Limb (tissue), 2 donors: ENCODE results near the gene PIGB.
"Not testable (repeated sequence)": the region's sequence is repeated elsewhere in the genome, so short reads cannot be mapped to it uniquely, and the experiment has no call there.

Source experiments
- DNase-seq, 2 donors: peaks; one replicate each; pipeline ENCODE4 v3.0.0-alpha.2; 2016; ENCODE audit errors: extremely low spot score in 2 of 2

The PIGB gene

DNA sequence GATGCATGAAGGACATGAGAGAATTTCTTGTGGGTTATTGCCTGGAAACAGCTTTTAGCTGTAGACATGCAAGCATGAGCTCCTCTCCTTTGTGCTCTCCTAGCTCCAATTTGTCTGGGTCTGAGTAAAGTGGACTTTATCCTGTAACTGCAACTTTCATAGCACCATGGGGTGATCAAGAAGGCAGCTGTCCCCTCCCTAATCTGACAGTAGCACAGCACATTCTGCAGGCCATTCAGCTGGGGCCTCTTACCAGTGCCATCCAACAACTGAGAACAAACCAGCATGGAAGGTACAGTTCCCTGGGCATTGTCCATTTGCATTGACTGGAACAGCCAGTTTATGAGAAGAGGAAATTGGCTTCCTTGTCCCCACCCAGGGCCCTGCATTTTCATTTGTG is 21.7 kb upstream of the PIGB start:
- no peak for DNase-seq

DNA sequence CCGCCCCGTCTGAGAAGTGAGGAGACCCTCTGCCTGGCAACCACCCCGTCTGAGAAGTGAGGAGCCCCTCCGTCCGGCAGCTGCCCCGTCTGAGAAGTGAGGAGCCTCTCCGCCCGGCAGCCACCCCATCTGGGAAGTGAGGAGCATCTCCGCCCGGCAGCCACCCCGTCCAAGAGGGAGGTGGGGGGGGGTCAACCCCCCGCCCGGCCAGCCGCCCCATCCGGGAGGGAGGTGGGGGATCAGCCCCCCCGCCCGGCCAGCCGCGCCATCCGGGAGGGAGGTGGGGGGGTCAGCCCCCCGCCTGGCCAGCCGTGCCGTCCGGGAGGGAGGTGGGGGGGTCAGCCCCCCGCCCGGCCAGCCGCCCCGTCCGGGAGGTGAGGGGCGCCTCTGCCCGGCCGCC is 16.2 kb upstream of the PIGB start:
- not testable (repeated sequence) for DNase-seq

DNA sequence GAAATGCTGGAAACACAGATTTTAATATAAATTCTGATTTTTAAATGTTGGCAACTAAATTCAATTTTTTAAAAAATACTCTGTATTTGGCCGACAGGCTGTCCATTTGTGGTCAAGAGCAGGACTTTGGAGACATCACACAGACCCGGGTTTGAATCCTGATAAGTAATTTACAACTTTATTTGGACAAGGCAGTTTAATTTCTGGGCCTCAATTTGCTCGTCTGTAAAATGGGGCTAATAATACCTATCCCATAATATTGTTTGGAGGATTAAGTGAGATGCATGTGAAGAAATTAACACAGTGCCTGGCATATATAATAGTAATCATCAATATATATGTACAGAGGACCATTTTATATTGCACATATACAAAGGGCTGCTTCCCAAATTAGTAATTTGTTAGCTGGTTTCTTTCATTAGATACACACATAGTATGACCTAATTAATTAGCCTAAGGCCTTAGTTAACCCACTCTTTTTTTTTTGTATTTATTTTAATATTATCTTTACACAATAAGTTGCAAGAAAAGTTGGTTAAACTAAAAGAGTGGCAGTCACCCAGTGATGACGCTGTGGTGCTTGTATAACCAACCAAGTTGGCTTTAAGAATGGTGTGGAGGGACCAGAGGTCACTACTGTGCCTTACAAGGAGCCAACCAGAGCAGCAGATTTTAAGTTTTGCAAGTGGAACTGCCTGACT is 665 bp downstream of the PIGB start:
- no peak for DNase-seq

DNA sequence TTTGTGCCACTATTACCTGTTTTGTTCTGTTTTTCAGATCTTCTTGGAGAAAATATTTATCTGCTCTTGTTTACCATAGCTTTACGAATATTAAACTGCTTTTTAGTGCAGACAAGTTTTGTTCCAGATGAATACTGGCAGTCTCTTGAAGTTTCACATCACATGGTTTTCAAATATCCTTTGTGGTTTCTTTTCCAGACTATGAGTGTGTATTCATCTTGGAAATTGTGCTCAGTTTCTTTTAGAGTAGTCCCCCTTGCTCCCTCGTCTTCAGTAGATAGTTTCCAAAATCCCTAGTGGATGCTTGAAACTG is 1.2 kb downstream of the PIGB start:
- DNase-seq, result no peak

DNA sequence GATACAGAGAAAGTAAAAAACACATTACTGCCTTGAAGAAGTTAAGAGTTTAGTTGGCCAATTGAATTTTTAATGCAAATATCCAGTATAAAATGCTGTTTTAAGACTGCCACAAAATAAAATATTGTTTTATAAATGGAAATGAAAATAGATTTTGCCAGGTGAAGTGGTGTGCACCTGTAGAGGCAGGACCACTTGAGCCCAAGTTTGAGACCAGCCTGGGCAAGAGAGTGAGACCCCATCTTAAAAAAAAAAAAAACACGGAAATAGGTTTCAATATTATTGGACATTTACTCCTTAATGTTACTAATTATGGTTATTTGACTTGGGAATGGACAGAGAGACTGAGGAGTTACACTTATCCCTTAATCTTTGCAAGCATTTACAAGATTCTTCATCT is 1.9 kb downstream of the PIGB start:
- no peak for DNase-seq

DNA sequence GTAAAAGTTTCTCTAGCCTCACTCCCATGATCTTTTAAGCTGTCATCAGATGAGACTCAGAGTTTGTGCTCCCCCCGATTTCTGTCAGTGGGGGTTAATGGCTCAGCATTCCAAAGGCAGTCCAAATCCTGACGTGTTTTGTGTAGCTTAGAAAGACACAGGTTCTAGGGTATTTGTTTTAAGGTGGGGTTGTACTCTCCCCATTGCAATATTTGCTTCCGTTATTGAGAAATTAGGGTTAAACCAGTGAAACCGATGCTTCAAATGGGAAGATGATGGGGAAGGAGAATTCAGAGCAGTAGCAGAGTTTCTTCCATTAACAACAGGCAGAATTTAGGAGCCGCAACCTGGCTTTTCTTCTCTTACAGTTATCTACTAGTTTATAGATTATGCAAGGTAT is 3.4 kb downstream of the PIGB start:
- DNase-seq, result no peak

DNA sequence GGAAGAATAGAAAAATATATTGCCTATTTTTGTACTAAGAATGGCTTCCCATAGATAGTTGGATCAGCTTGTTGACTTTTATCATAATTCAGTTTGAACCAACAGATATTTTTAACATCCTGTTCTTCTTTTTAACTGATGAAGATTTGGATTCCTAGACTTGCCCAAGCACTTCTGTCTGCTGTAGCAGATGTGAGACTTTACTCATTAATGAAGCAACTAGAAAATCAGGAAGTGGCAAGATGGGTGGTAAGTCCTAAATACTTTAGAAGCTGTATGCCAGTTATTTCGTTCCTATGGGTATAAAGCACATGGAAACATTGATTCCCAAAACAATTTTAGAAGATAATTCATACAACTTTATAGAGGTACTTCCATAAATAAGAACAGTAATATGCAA is 8.4 kb downstream of the PIGB start:
- DNase-seq, result no peak

DNA sequence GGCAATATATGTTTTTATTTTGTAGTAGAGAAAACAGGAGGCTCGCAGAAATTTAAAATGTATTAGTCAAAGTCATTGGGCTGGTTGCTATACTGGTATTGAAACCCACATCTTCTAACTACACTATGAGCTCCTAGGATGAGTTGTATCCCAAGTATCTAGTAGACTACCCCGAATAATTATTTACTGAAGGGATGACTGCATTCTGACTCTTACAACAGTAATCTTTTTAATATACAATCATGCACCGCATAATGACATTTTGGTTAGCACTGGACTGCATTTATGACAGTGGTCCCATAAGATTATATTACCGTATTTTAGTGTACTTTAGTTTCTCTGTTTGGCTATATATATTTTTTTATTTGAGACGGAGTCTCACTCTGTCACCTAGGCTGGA is 15.3 kb downstream of the PIGB start:
- no peak for DNase-seq

DNA sequence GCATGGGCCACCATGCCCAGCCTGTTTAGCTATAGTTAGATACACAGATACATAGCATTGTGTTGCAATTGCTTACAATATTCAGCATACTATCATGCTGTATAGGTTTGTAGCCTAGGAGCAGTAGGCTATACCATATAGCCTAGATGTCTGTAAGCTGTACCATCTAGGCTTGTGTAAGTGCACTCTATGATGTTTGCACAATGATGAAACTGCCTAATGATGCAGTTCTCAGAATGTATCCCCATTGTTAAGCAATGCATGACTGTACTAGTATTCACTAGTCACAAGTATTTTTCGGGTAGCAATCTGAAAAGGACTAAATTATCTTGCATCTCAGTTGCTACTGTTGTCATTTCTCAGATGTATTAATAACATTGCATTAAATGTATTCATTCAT is 16.0 kb downstream of the PIGB start:
- DNase-seq, result no peak

DNA sequence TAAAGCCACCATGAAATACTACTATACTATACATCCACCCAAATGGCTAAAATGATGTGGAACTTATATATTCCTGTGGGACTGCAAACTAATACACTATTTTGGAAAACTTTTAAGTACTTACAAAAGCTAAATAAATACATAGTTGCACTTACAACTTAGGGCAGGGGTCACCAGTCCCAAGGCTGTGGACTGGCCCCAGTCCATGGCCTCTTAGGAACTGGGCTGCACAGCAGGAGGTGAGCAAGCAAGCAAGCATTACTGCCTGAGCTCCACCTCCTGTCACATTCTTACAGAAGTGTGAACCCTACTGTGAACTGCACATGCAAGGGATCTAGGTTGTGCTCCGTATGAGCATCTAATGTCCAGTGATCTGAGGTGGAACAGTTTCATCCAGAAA is 18.1 kb downstream of the PIGB start:
- DNase-seq, result no peak

DNA sequence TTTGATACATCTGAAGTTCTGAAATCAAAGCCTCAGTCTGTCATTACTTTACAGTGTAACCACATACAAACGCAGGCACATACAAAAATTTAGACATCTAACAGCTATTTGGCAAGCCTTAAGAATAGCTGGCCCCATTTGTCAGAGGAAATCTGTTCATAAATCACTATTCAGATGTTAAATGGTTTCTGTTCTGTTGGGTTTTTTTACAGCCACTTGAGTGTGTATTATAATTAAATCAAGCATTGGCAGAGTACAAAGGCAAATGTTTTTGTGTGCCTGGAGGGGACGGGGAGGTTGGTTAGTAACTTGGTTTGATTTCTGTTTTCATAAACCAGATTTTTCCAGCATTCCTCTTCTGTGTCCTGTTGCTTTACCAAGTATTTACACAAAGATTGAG is 24.1 kb downstream of the PIGB start:
- DNase-seq, result peak in 1 of 2 donors; percentile 31

DNA sequence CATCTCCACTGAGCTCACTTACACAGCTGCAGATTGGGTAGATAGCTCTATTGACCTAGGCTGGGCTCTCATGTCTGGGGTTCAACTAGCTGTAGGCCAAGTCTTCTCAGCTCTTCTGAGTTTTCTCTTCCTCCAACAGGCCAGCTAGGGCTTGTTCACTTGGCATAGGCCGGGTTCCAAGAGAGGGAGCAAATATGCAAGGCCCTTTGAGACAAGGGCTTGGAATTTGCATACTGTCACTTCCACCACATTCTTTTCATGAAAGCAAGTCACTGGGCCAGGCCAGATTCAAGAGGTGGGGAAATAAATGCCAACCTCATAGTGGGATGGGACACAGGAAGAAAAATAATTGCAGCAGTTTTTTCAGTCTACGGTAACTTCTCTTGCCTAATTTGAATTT is 25.2 kb downstream of the PIGB start:
- no peak for DNase-seq

DNA sequence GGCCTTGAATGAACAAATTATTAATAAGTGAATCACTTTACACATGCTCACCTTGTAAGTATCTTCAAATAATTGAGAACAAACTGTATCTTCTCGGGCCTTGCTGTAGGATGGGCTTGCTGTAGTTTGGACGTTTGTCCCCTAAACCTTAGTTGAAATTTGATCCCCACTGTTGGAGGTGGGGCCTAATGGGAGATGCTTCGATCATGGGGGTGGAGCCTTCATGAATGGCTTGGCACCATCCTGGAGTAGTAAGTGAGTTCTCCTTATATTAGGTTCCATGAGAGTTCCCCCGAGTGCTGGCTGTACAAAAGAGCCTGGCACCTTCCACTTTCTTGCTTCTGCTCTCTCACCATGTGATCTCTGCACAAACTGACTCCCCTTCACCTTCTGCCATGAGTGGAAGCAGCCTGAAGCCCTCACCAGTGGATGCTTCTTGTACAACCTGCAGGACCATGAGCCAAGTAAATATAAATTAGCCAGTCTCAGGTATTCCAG is 29.3 kb downstream of the PIGB start:
- DNase-seq, result no peak

DNA sequence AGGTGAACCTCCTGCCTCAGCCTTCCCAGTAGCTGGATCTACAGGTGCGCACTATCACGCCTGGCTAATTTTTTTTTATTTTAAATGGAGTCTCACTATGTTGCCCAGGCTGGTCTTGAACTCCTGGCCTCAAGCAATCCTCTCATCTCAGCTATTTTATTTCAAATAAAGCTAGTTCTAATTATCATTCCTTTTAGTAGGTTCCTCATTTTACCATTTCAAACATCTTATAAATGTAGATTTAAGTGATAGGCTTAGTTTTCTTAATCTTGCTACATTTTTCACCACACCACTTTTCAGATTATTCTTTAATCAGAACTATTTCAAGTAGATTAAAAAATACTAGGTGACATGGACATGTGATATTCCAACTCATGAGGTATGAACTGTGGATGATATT is 30.3 kb downstream of the PIGB start:
- DNase-seq, result no peak

DNA sequence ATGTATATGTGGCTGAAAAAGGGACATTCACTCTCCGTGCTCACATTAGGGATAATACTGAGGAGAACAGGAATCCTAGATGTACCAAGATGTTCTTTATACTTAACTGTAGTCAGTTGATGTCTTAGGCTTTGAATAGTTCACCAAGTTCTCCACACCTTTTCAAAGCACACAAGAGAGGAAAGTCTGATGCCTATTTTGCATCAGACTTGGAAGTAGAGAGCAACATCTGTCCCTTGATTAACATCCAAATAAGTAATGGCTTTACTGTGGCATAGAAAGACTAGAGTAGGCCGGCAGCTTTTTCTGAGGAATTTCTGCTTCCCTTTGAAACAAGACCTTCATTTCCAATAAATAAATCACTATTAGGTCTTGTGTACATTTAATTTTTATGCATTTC is 34.0 kb downstream of the PIGB start:
- DNase-seq, result no peak

DNA sequence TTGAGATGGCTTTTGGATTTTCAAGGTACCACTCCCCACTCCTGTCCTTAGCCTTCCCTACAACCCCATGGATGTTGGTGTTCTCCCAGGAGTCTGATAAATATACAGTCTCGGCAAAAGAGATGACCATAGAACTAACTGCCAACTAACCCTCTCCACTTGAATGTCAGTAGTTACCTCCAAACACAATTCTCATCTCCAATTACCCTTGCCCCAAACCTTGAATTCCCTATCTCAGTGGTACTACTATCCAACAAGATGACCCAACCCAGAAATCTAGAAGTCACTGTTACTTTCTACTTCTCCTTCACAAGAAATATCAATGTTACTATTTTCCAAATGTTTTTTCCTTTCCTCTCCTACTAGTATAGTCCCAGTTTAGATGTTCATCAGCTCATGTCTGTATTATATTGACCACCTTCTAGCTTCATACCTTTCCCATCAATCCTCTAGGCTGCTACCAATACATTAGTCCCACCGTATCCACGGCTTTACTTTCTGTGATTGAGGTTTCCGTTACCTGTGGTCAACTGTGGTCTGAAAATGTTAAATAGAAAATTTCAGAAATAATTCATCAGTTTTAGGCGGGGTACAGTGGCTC is 38.1 kb downstream of the PIGB start:
- no peak for DNase-seq

DNA sequence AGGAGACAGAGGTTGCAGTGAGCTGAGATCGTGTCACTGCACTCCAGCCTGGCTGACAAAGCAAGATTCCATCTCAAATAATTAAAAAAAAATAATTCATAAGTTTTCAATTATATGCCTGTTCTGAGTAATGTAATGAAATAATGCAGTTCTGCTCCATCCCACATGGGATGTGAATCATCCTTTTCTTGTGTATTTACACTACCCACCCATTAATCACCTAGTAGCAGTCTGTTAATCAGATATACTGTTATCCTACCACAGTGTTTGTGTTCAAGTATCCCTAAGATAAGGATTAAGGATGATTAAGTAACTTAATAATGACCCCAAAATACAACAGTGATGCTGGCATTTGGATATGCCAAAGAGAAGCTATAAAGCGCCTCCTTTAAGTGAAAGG is 38.8 kb downstream of the PIGB start:
- no peak for DNase-seq

DNA sequence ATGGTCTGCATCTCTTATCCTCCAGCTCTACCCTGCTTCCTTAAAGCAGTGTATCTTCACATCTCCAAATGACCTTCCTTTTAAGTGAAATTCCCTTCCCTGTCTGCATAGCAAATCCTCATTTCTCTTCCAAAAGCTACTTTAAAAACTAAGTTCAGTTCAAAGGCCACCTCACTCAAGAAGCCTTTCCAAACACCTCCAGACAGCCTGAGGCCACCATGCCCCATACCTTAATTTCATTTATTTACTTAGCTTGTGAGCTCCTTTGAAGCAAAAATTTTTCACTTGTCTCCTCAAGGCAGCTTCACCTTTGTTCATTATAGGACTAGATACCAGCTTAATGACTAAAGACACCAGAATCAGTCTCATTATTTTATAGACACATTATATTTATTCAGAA is 39.4 kb downstream of the PIGB start:
- no peak for DNase-seq

DNA sequence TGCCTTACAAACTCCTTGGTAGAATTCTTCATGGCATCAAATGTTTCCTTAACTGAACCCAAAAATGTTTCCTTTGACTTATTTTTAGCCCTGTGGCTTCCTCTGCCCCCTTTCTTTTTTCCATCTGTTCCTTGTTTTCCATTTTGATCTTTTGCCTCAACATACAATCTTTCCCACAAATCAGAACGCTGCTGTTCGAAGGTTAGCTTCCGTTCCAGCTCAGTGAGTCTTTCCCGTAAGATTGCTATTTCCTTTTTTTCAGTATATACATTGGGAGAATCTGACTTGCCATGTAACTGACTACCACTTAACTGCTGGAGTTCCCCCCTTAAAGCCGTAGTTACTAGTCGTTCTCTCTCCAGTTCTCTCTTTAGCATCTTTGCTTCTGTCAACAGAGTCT is 41.2 kb downstream of the PIGB start:
- DNase-seq, result no peak

DNA sequence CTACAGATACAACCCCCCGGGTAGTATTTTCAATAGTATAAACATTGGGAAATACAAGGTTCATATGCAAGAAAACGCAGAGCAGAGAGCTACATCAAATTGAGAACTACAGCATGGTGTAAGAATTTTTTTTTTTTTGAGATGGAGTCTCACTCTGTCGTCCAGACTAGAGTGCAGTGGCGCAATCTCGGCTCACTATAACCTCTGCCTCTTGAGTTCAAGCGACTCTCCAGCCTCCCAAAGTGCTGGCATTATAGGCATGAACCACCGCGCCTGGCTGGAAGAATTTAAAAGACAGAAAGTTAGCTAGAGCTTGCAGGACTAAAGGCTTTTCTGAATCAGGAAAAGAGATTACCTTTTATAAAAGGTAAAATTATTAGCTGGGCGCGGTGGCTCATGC is 42.0 kb downstream of the PIGB start:
- no peak for DNase-seq

DNA sequence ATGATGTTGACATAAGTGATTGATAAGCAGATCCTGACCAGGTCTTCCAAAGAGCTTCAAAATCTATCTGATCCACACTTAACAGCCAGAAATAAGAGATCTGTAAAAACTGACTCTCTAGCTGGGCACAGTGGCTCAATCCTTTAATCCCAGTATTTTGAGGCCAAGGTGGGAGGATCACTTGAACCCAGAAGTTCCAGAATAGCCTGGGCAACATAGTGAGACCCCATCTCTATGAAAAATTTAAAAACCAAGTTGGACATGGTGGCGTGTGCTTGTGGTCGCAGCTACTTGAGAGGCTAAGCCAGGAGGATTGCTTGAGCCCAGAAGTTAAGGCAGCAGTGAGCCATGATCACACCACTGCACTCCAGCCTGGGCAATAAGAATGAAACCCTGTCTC is 43.6 kb downstream of the PIGB start:
- no peak for DNase-seq

DNA sequence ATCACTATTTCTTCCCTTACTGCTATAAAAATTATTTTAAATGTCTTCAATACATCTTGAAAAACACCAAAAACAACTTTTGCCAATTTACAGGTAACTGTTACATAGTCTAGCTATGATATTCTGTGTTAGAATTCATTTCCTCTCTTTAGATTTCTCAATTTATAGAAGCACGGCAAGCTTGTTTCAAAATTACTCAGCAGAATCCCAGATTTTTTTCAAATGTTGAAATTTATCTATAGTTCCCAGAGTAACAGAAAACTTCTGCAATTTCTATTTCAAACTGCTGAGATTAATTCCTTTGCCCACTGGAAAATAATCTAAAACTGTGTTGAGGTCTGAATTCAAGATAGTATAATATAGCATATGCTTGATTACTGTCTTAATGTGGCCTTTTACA is 48.0 kb downstream of the PIGB start:
- no peak for DNase-seq

DNA sequence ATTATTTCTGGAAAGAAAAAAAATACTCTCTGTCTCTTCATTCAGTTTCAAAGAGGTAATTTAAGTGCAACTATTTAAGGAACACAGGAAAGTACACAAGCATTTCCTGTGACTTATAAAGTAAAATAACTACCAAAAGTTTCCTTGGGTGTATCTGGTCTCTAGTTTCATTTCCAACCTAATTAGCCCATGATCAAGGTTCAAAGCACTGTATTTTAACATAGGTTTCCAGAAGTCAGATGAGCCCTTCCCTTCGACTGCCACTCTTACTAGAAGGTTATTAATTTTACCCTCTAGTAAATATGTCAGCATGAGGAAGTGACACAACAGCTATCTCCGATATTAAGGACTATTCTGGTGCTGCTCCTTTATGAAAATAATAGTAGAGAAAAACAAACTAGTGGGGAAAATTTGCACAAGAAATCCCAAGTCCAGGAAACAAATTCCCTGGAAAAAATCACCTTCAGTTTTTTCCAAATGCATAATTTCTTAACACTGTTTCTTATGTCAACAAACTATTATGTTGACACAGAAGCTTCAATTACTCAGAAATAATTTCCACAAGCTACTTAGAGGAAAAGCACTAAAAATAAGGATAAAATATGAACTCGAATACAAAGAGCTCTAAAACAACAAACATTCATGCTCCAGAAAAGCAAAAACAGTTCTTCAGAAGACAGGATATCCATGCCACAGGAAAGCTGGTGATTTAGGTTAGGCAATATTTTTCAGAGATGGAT is 53.8 kb downstream of the PIGB start:
- DNase-seq, result no peak
